Smooth muscle cell of the brain vasculature (primary cell): Measurements from ENCODE around the gene TGFBR2.
A peak's percentile ranks its signal among the peaks of the same experiment; 100 is the strongest.

Source experiments
- DNase-seq: peaks from one replicate; pipeline ENCODE4 v3.0.0-alpha.2; 2012; ENCODE audit warnings: low read depth, low spot score

Gene TGFBR2

GRCh38 chr3:30692498-30693130 is 86.2 kb downstream of the TGFBR2 start:
- no peak for DNase-seq

GRCh38 chr3:30693470-30694120 is 87.2 kb downstream of the TGFBR2 start:
- peak; percentile 50 for DNase-seq

DNA sequence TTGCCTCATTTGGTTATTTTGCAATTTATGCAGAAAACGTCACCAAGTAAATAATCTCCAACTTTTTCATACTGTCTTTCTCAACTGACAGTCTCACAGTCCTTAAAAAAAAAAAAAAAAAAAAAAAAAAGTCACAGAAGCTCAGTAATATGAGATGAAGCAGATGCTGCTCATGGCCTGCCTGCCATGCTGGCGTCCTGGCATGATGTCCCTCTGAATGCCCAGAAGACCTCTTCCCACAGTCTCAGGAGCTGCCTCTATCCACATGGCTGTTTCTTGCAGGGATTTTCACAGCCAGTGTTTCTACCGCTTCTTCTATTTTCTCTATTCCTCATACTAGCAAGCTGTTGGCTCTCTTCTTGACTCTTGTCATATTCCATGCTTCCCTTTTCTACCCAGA is 87.7 kb downstream of the TGFBR2 start:
- DNase-seq: no peak

- no peak for DNase-seq
Observed at GRCh38 chr3:30694668-30695067, 88.3 kb downstream of the TGFBR2 start.

DNA sequence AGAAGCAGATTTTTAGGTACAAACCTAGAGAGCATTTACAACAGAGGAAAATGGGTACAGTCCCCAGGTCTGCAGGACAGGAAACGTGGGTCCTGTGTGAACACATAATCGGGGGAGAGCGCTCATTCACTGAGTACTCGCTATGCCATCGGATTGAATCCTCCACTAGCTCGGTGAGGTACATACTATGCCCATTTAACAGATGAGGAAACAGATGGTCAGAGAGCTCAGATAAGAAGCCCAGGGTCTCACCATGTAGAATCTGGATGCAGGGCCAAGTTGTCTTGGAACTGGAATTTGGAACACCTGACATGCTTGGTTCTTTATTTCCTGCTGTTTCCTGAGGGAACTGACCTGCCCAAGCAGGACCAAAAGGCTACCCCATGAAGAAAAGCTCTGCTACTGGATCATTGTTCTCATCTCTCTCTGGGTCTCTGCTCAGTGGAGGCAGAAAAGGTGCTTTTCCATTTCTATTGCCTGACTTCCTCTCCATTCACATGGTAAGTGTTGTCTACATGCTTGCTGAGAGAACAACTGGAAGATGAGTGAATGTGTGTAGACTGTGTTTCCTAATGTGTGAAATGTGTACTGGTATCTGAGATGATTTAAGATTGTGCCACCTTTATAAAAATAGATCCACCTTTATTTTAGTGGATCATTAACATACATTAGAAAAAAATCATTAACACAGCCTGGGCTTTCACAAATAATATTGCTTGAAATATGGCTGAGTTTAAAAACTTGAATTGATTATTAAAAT is 89.1 kb downstream of the TGFBR2 start:
- no peak for DNase-seq

DNA sequence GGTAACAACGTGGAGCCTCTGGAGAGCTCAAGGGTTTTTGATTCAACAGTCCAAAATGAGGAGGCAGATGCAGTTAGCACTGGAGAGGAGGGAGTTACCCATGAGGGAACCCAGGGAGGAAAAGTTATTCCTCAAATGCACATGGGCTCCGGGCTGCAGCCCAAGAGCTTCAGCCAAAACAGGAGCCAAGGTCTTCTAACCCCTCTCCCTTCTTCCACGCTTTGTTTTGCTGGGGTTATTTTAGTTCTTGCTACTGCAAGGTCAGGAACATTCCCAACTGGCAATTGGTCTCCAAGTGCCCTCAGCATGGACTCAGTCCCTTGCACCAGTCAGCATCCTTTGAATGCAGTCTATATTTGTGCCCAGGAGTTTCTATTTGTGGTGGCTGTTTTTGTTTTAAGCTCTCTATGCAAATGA is 90.0 kb downstream of the TGFBR2 start:
- no peak for DNase-seq

DNA sequence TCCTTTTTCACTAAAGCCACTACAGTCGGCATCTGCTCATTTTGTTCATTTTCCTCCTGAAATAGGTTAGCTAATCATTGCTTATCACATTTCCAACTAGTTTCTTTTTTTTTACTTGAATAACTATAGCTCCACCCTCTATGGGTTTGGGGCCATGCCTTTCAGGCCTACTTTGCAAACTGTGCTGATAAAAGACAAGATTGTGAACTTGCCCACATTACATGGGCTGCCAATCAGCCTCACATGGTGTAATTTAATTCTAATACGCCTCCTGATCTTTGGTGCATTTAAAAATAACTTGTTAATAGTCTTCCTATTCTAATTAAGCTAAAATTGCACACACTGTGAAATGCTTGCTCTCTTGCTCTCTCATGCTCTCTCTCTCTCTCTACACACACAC is 90.5 kb downstream of the TGFBR2 start:
- DNase-seq: no peak

DNA sequence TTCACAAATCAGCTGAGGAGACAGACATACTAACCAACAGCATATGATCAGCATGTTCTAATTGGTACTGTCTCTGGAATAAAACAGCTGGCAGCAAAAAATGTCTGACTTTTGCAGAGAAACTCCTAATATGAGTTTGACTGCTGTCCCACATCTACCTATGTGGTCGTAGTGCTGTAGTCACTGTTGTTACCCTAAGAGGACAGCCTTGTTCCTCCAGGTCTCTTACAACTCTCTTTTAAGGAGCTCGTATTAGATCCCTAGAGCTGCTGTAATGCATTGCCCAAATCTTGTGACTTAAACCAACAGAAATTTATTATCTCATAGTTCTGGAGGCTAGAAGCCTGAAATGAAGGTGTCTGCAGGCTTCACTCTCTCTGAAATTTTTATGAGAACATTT is 92.1 kb downstream of the TGFBR2 start:
- DNase-seq: no peak

DNA sequence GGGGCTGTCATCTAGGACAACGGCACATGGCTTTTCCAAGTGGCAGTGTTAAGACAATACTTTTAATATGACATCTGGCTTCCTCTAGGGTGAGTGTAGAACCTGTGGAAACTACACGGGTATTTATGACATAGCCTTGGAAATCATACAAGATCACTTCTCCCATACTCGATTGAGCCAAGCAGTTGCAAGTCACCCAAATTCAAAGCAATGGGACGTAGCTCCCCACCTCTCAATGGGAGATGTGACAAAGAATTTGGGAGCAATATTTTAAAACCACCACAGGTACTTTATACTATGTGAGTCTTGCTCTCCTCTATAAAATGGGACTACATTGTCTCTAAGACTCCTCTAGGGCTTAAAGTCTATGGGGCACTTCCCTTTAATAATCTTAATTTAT is 93.5 kb downstream of the TGFBR2 start:
- DNase-seq: no peak

GRCh38 chr3:30700702-30701321 is 94.4 kb downstream of the TGFBR2 start:
- DNase-seq: no peak

DNA sequence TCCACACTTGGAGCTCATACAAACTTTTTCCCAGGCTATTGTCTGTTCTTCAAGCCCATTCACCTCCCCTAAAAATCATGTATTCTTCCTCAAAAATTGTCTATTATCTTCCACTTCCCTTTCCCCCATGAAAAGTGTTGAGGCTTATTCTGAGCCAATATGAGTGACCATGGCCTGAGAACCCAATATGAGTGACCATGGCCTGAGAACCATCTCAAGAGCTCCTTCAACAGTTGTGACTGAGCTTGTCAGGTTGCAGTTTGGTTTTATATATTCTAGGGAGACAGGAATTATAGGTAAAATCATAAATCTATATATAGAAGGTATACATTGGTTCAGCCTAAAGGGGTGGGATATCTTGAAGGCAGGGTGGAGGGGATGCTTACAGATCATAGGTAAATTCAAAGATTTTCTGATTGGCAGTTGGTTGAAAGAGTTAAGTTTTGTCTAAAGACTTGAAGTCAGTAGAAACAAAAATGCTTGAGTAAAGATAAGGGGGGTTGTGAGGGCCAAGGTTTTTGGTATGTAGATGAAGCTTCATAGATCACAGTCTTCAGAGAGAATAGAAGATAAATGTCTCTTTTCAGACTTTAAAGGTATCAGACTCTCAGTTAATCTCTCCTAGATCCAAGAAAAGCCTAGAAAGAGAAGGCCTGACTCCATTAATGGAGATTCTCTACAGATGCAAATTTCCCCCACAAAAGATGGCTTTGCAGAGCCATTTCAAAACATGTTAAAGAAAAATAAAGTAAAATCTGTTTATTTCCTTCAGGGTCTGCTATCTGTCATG is 95.8 kb downstream of the TGFBR2 start:
- no peak for DNase-seq

DNA sequence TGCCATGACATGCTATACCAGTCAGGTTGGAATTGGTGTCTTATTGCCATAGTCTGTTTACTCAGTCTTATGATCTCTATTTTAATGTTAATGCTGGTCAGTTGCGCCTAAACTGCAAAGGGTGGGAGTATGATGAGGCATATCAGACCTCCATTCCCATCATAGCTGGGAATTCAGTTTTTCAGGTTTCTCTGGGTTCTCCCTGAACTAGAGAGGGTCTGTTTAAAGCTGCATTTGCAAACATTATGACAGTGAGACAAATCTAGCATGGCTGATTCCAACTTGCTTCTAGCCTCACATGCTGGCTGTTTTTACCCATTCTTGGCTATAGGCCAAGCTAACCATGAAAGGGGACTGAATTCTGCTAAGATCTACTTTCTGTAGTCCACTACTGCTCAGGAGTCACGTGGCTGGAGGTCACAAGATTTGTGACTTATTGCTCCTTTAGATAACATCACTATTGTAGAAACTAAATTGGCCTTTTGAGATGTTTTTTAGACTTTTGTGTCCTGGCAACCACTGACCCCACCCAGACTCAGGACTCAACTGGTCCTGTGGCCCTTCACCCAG is 96.5 kb downstream of the TGFBR2 start:
- DNase-seq: no peak

DNA sequence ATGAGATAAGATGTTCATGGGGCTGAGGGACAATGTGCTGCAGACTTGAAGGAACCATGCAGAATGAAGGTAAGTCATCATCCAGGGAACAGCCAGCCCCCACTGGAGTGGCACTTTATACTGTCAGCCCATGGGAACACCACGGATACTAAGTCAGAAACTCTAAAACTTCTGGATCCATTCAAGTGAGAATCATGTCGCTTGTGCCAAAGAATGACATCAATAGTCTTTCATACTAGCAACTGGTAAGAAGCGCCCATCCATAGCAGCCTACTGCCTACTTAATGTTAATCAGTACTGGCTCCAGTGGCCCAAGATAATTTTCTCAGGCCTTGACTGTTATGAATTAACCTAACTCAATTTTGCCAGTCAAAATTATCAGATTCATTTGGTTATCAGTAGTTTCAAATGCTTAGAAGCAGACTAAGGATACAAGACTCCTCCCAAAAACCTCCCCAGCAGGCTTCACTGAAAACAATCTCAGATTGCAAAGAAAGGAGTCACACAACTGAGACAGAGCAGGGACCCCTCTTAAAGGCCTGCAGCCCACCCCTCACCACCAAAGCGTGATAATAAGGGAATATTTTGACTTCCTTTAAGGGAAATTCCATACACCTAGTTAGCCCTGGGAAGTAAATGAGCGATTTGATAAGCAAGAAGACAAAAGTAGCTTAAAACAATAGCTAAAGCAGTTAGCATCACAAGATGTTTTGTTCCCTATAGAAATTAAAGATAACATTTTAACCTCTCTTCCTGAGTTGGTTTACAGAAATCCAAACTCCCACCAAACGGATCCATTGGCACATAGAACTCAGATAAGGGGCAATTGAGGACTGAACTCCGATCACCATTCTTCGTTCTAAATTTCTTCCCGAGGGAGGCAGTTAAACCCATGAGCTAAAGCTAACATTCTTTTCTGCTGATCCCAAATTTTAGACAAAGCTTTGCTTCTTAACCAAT is 98.8 kb downstream of the TGFBR2 start:
- no peak for DNase-seq

- no peak for DNase-seq
Observed at GRCh38 chr3:30707825-30708224, 101.4 kb downstream of the TGFBR2 start.

DNA sequence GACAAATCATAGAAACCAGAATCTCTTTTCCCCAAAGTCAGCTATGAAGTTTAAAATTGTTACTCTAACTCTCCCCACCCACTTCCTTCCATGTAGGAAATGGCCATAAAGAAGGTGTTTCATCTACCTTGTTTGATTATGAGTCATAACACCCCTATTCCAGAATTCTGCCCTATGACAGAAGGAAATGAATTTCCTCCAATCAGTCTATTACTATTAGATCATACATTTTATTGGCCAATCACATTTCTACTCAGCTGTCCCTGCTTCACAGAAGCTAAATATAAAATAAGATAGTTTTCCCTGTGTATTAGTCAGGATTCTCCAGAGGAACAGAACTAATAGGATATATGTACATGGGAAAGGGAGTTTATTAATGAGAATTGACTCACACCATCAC is 102.1 kb downstream of the TGFBR2 start:
- DNase-seq: no peak

GRCh38 chr3:30710017-30710416 is 103.6 kb downstream of the TGFBR2 start:
- DNase-seq: no peak

GRCh38 chr3:30711151-30711550 is 104.8 kb downstream of the TGFBR2 start:
- no peak for DNase-seq

DNA sequence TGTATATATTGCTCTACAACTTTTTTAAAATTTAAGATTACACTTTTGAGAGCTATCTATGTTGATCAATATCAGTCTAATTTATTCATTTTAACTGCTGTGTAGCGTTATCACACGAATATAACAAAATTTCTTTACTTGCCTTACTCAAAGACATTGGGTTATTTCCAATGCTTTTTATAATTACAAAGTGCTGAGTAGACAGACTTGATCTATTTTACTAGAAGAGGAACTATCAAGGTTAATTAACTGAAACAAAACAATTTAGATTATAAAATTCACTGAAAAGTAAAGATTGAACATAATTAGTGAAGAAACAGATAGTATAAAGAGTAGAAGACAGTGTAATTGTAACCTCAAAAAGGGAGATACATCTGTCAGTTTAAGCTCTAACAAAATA is 105.5 kb downstream of the TGFBR2 start:
- DNase-seq: no peak

DNA sequence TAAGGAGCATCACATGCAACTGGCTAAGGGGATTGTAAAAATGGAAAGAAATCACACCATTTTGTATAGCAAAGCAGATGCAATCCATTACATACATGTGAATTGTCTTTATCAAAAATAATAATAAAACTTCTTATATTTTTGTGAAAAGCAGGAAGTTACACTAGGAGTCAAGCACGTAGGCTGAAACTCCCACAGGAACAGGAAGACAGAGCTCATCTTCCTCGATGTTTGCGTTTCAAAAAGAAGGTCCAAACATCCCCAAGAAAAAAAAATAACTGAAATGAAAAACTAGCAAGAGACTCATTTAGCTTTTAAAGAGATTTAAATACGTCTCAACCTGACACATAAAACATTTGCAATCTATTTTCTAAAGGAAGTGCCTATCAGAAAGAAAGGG is 106.6 kb downstream of the TGFBR2 start:
- no peak for DNase-seq

GRCh38 chr3:30713885-30714503 is 107.6 kb downstream of the TGFBR2 start:
- no peak for DNase-seq
